ENCODE measurements around the gene FAM234A. TPM values are rescaled to one million over a fixed set of nuclear protein-coding genes. Genes with fewer than 3 reads are reported as not detected.
A peak's percentile ranks its signal among the peaks of the same experiment; 100 is the strongest.

Gene FAM234A
- total RNA-seq, 2 experiments from 2014 or later, result 10.9 to 26.8 TPM

GRCh38 chr16:185691-186090, 48.9 kb upstream of the FAM234A start:
- Histone ChIP-seq H3K4me1 (ENCODE audit: insufficient read depth, low read length, poor library complexity, severe bottlenecking) (peaks cover 4% of the 10 kb centered on the region), H3K4me2 (ENCODE audit: low read length) (no peak overlapping the region), H3K79me2 (ENCODE audit: insufficient read depth, low read depth, low read length) (no peaks in the 10 kb centered on the region), H2AFZ (ENCODE audit: low read length) (no peak overlapping the region), H3K36me3 (ENCODE audit: insufficient read depth, low read length) (peaks cover 63% of the 10 kb centered on the region), H3K9me2 (ENCODE audit: insufficient read depth, low read length) (no peaks in the 10 kb centered on the region), H4K20me1 (ENCODE audit: insufficient read depth, low read length) (no peaks in the 10 kb centered on the region), H3K9me3 (ENCODE audit: low read length) (no peaks in the 10 kb centered on the region), H3K27ac (ENCODE audit: low read depth, low read length, poor library complexity, severe bottlenecking) (no peak overlapping the region), H3K4me3 (ENCODE audit: low read depth, low read length, poor library complexity, severe bottlenecking) (no peak overlapping the region)
- CTCF ChIA-PET (ENCODE audit: unreplicated experiment), result no interaction called here
- BruUV-seq (replicated peaks), result no TSS peak
- no peak for DNase-seq (ENCODE audit: low spot score)
- intact Hi-C loops (cut with micrococcal nuclease; ENCODE audit: unreplicated experiment), result no loop called here
- POLR2A ChIA-PET, result no interaction called here
- no peak for TF ChIP-seq EZH2phosphoT487 (IDR thresholded peaks at IDR 0.05; ENCODE audit: borderline replicate concordance, low read depth, low read length)
- TF ChIP-seq, protein P1, sequence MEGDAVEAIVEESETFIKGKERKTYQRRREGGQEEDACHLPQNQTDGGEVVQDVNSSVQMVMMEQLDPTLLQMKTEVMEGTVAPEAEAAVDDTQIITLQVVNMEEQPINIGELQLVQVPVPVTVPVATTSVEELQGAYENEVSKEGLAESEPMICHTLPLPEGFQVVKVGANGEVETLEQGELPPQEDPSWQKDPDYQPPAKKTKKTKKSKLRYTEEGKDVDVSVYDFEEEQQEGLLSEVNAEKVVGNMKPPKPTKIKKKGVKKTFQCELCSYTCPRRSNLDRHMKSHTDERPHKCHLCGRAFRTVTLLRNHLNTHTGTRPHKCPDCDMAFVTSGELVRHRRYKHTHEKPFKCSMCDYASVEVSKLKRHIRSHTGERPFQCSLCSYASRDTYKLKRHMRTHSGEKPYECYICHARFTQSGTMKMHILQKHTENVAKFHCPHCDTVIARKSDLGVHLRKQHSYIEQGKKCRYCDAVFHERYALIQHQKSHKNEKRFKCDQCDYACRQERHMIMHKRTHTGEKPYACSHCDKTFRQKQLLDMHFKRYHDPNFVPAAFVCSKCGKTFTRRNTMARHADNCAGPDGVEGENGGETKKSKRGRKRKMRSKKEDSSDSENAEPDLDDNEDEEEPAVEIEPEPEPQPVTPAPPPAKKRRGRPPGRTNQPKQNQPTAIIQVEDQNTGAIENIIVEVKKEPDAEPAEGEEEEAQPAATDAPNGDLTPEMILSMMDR (conservative IDR thresholded peaks at IDR 0.05; ENCODE audit: low read length), result no peak

- BruUV-seq (replicated peaks), result no TSS peak
- Histone ChIP-seq H3K36me3 (ENCODE audit: insufficient read depth, low read length) (peaks cover 76% of the 10 kb centered on the region), H3K4me2 (ENCODE audit: low read length) (no peak overlapping the region), H4K20me1 (ENCODE audit: insufficient read depth, low read length) (no peaks in the 10 kb centered on the region), H3K9me3 (ENCODE audit: low read length) (no peaks in the 10 kb centered on the region), H3K4me1 (ENCODE audit: insufficient read depth, low read length, poor library complexity, severe bottlenecking) (no peaks in the 10 kb centered on the region), H3K4me3 (ENCODE audit: low read depth, low read length, poor library complexity, severe bottlenecking) (no peak overlapping the region), H3K27ac (ENCODE audit: low read depth, low read length, poor library complexity, severe bottlenecking) (no peak overlapping the region), H3K9me2 (ENCODE audit: insufficient read depth, low read length) (no peaks in the 10 kb centered on the region), H2AFZ (ENCODE audit: low read length) (no peak overlapping the region), H3K79me2 (ENCODE audit: insufficient read depth, low read depth, low read length) (no peaks in the 10 kb centered on the region)
- intact Hi-C loops (cut with micrococcal nuclease; ENCODE audit: unreplicated experiment), result no loop called here
- ChIA-PET POLR2A (no interaction called here), CTCF (ENCODE audit: unreplicated experiment) (no interaction called here)
- DNase-seq (ENCODE audit: low spot score), result no peak
- TF ChIP-seq EZH2phosphoT487 (IDR thresholded peaks at IDR 0.05; ENCODE audit: borderline replicate concordance, low read depth, low read length), result no peak
- TF ChIP-seq, protein P1 (conservative IDR thresholded peaks at IDR 0.05; ENCODE audit: low read length), result no peak
These were observed 47.3 kb upstream of the FAM234A start for GRCh38 chr16:187330-187729.

- peaks cover 83% of the 10 kb centered on the region for H3K36me3 ChIP-seq (ENCODE audit: insufficient read depth, low read length)
- POLR2A ChIA-PET, result interaction anchor here (0.9 kb wide), 1 partner anchor 19 kb away, joined by 4 read pairs; no protein-coding TSS in a partner anchor
These were observed 45.9 kb upstream of the FAM234A start for GRCh38 chr16:188674-189073.

More at GRCh38 chr16:188674-189073, 45.9 kb upstream of the FAM234A start:
- H3K4me2 ChIP-seq (ENCODE audit: low read length), result no peak overlapping the region
- peak; percentile 61 for DNase-seq (ENCODE audit: low spot score)
- H3K4me3 ChIP-seq (ENCODE audit: low read depth, low read length, poor library complexity, severe bottlenecking), result no peak overlapping the region
- H3K79me2 ChIP-seq (ENCODE audit: insufficient read depth, low read depth, low read length), result no peaks in the 10 kb centered on the region
- H3K4me1 ChIP-seq (ENCODE audit: insufficient read depth, low read length, poor library complexity, severe bottlenecking), result no peaks in the 10 kb centered on the region
- intact Hi-C loops (cut with micrococcal nuclease; ENCODE audit: unreplicated experiment), result loop anchor here (2.0 kb wide), 1 partner anchor 82 kb away; no protein-coding TSS in a partner anchor
- no TSS peak for BruUV-seq (replicated peaks)
- H3K9me2 ChIP-seq (ENCODE audit: insufficient read depth, low read length), result no peaks in the 10 kb centered on the region
- TF ChIP-seq EZH2phosphoT487 (IDR thresholded peaks at IDR 0.05; ENCODE audit: borderline replicate concordance, low read depth, low read length), result no peak
- TF ChIP-seq, protein P1 (conservative IDR thresholded peaks at IDR 0.05; ENCODE audit: low read length), result peak; percentile 73
- CTCF ChIA-PET (ENCODE audit: unreplicated experiment), result no interaction called here
- H2AFZ ChIP-seq (ENCODE audit: low read length), result no peak overlapping the region
- H3K27ac ChIP-seq (ENCODE audit: low read depth, low read length, poor library complexity, severe bottlenecking), result no peak overlapping the region
- H3K9me3 ChIP-seq (ENCODE audit: low read length), result no peaks in the 10 kb centered on the region
- H4K20me1 ChIP-seq (ENCODE audit: insufficient read depth, low read length), result no peaks in the 10 kb centered on the region
